ENCODE data around the gene PRKD2. TPM values are rescaled to one million over a fixed set of nuclear protein-coding genes. Genes with fewer than 3 reads are reported as not detected.

PRKD2 gene
- polyA plus RNA-seq, 3 donors from 2014 or later = 36.3 to 116 (median 36.3) TPM

DNA sequence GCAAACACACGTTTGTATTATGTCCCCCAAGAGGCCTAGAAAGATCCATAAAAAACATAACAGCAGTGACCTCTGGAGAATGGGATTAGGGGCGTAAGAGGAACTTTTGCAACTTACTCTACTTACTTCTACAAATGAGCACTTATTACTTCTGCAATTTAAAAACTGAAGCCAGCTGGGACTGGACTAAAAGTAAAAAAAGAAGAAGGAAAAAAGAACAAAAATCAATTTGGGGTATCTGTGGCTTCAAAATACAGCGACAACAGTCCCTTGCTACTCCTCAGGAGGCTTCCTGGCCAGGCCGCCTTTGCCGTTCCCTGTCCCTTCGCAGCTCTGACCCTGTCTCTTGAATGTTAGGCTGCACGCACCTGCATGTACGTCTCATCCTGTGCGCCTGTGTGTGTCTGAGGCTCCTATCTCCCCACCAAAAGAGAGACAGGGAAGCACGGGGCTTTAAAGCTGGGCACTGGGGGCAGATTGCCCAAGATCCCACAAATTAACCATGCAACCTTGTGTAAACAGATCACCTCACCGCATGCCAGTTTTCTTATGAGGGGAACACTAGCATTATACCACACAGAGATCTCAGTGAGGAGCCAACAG, 16.9 kb upstream of the PRKD2 start:
- H3K4me3 Mint-ChIP-seq = no peak overlapping the region
- H3K4me1 Mint-ChIP-seq = peaks cover 4 to 12% of the 10 kb centered on the region in 2 donors
- no peak overlapping the region for H3K27ac Mint-ChIP-seq
- no peaks in the 10 kb centered on the region for H3K9me3 Mint-ChIP-seq
- peaks cover 2 to 28% (median 13%) of the 10 kb centered on the region in 3 donors for H3K36me3 Mint-ChIP-seq
- peaks cover 0 to 6% (median 5%) of the 10 kb centered on the region in 3 donors for H3K27me3 Mint-ChIP-seq (ENCODE audit: low read depth in 3 of 3)
- no peak for DNase-seq

DNA sequence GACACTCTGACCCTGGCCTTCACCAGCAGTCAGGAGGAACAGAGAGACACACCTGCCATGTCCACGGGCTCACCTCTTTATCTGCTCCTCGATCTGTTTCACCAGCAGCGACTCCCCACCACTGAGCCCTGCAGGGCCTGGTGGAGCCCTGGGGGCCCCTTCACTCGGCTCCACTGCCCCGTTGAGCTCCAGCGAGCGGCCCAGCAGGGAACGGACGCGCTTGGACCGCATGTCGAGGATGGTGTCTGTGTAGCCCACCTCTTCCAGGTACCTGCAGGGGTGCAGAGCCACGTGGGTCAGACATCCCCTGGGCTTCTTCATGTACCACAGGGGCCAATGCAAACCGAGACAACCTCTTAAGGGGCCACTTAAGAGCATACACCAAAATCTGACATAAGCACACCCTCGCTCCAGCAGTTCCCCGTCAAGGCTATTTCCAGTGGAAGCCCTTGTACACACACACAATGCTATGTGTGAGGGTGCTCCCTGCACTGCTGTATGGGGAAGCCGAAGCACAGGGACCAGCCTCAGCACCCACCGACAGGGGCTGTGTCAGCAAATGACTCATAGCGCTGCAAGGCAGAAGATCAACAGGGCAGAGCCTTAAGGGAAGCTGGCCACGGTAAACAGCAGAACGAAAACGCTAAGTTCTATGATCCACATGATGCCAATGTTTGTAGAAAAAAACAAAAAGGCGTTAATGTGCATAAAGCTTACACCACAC, 16.2 kb upstream of the PRKD2 start:
- Mint-ChIP-seq H3K27ac (peak overlapping the region in 1 of 6 donors; percentile 58), H3K9me3 (no peaks in the 10 kb centered on the region), H3K4me1 (peaks cover 8 to 14% of the 10 kb centered on the region in 2 donors), H3K36me3 (peaks cover 4 to 31% (median 16%) of the 10 kb centered on the region in 3 donors), H3K27me3 (ENCODE audit: low read depth in 3 of 3) (peaks cover 0 to 6% (median 5%) of the 10 kb centered on the region in 3 donors), H3K4me3 (no peak overlapping the region)
- no peak for DNase-seq

- H3K4me3 Mint-ChIP-seq = no peak overlapping the region
- peak overlapping the region in 2 of 6 donors; percentile 27 to 64 for H3K27ac Mint-ChIP-seq
- no peak for DNase-seq
- peaks cover 0 to 6% (median 5%) of the 10 kb centered on the region in 3 donors for H3K27me3 Mint-ChIP-seq (ENCODE audit: low read depth in 3 of 3)
- H3K4me1 Mint-ChIP-seq = peaks cover 8 to 14% of the 10 kb centered on the region in 2 donors
- no peaks in the 10 kb centered on the region for H3K9me3 Mint-ChIP-seq
- H3K36me3 Mint-ChIP-seq = peaks cover 4 to 31% (median 16%) of the 10 kb centered on the region in 3 donors
These were observed 15.4 kb upstream of the PRKD2 start for GRCh38 chr19:46732172-46732938.

GRCh38 chr19:46731584-46731983, 14.7 kb upstream of the PRKD2 start:
- Mint-ChIP-seq H3K4me3 (no peak overlapping the region), H3K9me3 (no peaks in the 10 kb centered on the region), H3K4me1 (peaks cover 8 to 14% of the 10 kb centered on the region in 2 donors), H3K27ac (peak overlapping the region in 4 of 6 donors; percentile 8 to 60 (median 24)), H3K27me3 (ENCODE audit: low read depth in 3 of 3) (peaks cover 0 to 6% (median 5%) of the 10 kb centered on the region in 3 donors), H3K36me3 (peaks cover 4 to 35% (median 16%) of the 10 kb centered on the region in 3 donors)
- no peak for DNase-seq

GRCh38 chr19:46731007-46731501, 14.1 kb upstream of the PRKD2 start:
- Mint-ChIP-seq H3K4me3 (no peak overlapping the region), H3K27me3 (ENCODE audit: low read depth in 3 of 3) (peaks cover 0 to 9% (median 5%) of the 10 kb centered on the region in 3 donors), H3K4me1 (peaks cover 8 to 14% of the 10 kb centered on the region in 2 donors), H3K27ac (peak overlapping the region in 3 of 6 donors; percentile 21 to 69 (median 27)), H3K36me3 (peaks cover 4 to 40% (median 19%) of the 10 kb centered on the region in 3 donors), H3K9me3 (no peaks in the 10 kb centered on the region)
- DNase-seq = no peak

DNA sequence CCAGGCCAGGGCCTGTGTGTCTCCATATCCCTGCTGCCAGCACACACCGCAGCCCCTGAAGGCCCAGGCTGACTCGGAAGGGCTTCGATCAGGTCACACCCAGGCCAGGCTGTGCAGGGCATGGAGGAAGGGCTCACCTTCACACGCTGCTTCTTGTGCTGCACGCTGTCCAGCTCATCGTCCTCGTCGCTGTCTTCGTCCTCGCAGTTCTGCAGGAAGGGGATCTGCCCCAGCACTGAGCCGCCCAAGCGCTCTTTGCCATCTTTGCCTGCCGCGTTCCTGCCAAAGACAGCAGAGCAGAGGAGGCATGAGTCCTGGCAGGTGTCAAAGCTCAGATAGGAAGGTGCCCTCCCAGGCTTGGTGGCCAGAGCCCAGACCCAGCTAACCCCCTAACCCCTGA, 13.7 kb upstream of the PRKD2 start:
- peaks cover 0 to 9% (median 5%) of the 10 kb centered on the region in 3 donors for H3K27me3 Mint-ChIP-seq (ENCODE audit: low read depth in 3 of 3)
- no peak overlapping the region for H3K4me3 Mint-ChIP-seq

DNA sequence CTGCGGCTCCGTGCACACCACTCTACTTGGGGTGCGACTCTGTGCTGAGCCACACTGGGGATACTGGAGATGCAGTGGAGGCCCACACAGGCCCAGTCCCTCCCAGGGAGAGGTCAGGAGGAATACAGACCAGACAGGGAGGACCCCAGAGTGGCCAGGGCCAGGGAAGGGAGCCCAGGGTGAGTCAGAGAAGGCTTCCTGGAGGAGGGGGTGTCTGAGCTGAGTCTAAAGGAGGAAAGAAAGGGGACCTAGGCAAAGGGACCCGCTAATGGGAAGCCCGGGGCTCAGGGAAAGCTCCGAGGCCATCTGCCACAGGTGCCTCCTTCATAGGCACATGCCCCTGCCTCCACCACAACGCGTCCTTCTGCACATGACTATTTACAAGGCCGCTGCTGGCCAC, 13.3 kb upstream of the PRKD2 start:
- no peak overlapping the region for H3K27ac Mint-ChIP-seq
- H3K4me1 Mint-ChIP-seq = peaks cover 8 to 14% of the 10 kb centered on the region in 2 donors
- peaks cover 0 to 9% (median 5%) of the 10 kb centered on the region in 3 donors for H3K27me3 Mint-ChIP-seq (ENCODE audit: low read depth in 3 of 3)
- no peak for DNase-seq
- H3K4me3 Mint-ChIP-seq = no peak overlapping the region
- no peaks in the 10 kb centered on the region for H3K9me3 Mint-ChIP-seq
- H3K36me3 Mint-ChIP-seq = peaks cover 4 to 46% (median 21%) of the 10 kb centered on the region in 3 donors

More for the DNA sequence above, 13.7 kb upstream of the PRKD2 start:
- Mint-ChIP-seq H3K4me1 (peaks cover 8 to 14% of the 10 kb centered on the region in 2 donors), H3K27ac (peak overlapping the region in 1 of 6 donors; percentile 69), H3K9me3 (no peaks in the 10 kb centered on the region), H3K36me3 (peaks cover 4 to 45% (median 21%) of the 10 kb centered on the region in 3 donors)
- no peak for DNase-seq

GRCh38 chr19:46729696-46730095, 12.8 kb upstream of the PRKD2 start:
- Mint-ChIP-seq H3K9me3 (no peaks in the 10 kb centered on the region), H3K4me1 (peaks cover 8 to 14% of the 10 kb centered on the region in 2 donors), H3K36me3 (peaks cover 4 to 46% (median 21%) of the 10 kb centered on the region in 3 donors), H3K4me3 (no peak overlapping the region), H3K27me3 (ENCODE audit: low read depth in 3 of 3) (peaks cover 0 to 9% (median 5%) of the 10 kb centered on the region in 3 donors), H3K27ac (no peak overlapping the region)
- DNase-seq = no peak

- peak overlapping the region in 2 of 6 donors; percentile 35 to 50 for H3K27ac Mint-ChIP-seq
- H3K9me3 Mint-ChIP-seq = no peaks in the 10 kb centered on the region
- peaks cover 2 to 9% (median 5%) of the 10 kb centered on the region in 3 donors for H3K27me3 Mint-ChIP-seq (ENCODE audit: low read depth in 3 of 3)
- H3K4me3 Mint-ChIP-seq = no peak overlapping the region
- peaks cover 4 to 42% (median 15%) of the 10 kb centered on the region in 3 donors for H3K36me3 Mint-ChIP-seq
- peak; percentile 75 to 78 (median 78) for DNase-seq
- H3K4me1 Mint-ChIP-seq = peaks cover 9 to 18% of the 10 kb centered on the region in 2 donors
These were observed 11.9 kb upstream of the PRKD2 start for GRCh38 chr19:46728693-46729339.

DNA sequence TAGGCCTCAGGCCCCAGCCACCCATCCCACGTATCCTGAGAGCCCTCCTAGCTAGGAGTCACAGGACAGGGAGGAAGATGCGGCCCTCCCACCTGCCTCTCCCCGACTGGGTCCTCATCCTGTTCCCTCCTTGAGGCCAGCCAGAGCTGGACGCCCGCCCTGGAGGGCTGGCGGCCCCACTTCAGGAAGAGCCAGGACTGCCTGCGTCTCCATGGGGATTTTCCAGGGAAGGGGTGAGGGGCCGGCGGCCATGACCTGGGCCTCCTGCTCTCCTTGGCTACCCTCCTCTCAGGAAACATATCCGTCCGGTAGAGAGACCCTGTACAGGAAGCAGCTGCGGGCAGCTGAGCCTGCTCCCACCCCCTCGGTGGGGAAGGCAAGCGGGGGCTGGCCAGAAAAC, 11.3 kb upstream of the PRKD2 start:
- Mint-ChIP-seq H3K9me3 (no peaks in the 10 kb centered on the region), H3K36me3 (peaks cover 4 to 39% (median 15%) of the 10 kb centered on the region in 3 donors), H3K4me3 (no peak overlapping the region), H3K27me3 (ENCODE audit: low read depth in 3 of 3) (peaks cover 2 to 9% (median 5%) of the 10 kb centered on the region in 3 donors), H3K27ac (no peak overlapping the region), H3K4me1 (peaks cover 15 to 24% of the 10 kb centered on the region in 2 donors)
- no peak for DNase-seq

DNA sequence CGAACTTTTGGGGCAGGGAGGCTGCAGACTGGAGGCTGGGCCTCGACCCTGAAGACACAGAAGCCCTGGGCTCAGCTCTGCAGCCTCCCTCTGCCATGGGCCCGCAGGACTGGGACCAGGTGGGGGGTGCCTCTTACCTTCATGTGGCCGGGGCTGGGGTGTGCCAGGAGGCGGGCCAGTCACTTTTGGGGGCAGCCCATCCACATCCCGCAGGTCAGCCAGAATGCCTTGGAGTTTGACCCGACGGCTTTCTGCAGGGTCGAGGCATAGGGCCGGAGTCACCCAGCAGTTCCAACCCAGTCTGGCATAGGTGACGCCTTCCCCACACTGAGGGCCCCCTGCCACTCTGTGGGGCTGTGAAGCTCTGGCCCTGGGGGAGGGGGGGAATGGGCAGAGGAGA, 10.8 kb upstream of the PRKD2 start:
- Mint-ChIP-seq H3K4me1 (peaks cover 20 to 28% of the 10 kb centered on the region in 2 donors), H3K9me3 (no peaks in the 10 kb centered on the region), H3K36me3 (peaks cover 4 to 38% (median 15%) of the 10 kb centered on the region in 3 donors), H3K27me3 (ENCODE audit: low read depth in 3 of 3) (peaks cover 2 to 9% (median 5%) of the 10 kb centered on the region in 3 donors), H3K27ac (no peak overlapping the region), H3K4me3 (no peak overlapping the region)
- DNase-seq = no peak

- H3K9me3 Mint-ChIP-seq = no peaks in the 10 kb centered on the region
- H3K36me3 Mint-ChIP-seq = peaks cover 4 to 38% (median 16%) of the 10 kb centered on the region in 3 donors
- no peak for DNase-seq
- H3K4me3 Mint-ChIP-seq = no peak overlapping the region
- H3K4me1 Mint-ChIP-seq = peaks cover 27 to 35% of the 10 kb centered on the region in 2 donors
- peaks cover 2 to 11% (median 4%) of the 10 kb centered on the region in 3 donors for H3K27me3 Mint-ChIP-seq (ENCODE audit: low read depth in 3 of 3)
- H3K27ac Mint-ChIP-seq = no peak overlapping the region
These were observed 10.1 kb upstream of the PRKD2 start for GRCh38 chr19:46726971-46727501.

GRCh38 chr19:46726551-46726950, 9.6 kb upstream of the PRKD2 start:
- Mint-ChIP-seq H3K9me3 (no peaks in the 10 kb centered on the region), H3K36me3 (peaks cover 4 to 35% (median 15%) of the 10 kb centered on the region in 3 donors), H3K4me1 (peaks cover 29 to 36% of the 10 kb centered on the region in 2 donors), H3K27ac (no peak overlapping the region), H3K4me3 (no peak overlapping the region), H3K27me3 (ENCODE audit: low read depth in 3 of 3) (peaks cover 2 to 8% (median 3%) of the 10 kb centered on the region in 3 donors)
- no peak for DNase-seq
